HAP-1 (cell line): ENCODE data around the gene PRUNE2.

Source experiments
- DNase-seq, 2 experiments: peaks; one replicate each; pipeline ENCODE4 v3.0.0-alpha.2; 2016 to 2020; ENCODE audit warnings: low spot score in 2 of 2
- H3K27me3 ChIP-seq: fragments of 250-450 bp; sonication (Bioruptor Pico); 2 replicates; pipeline ENCODE4 v1.5.1; 2020; ENCODE audit warnings: low read depth, mild to moderate bottlenecking, moderate library complexity
- H3K36me3 ChIP-seq: fragments of 250-450 bp; sonication (Bioruptor Pico); replicated peaks from 2 replicates; pipeline ENCODE4 v1.5.1; 2020; ENCODE audit warnings: mild to moderate bottlenecking
- H3K4me1 ChIP-seq: fragments of 250-450 bp; sonication (Bioruptor Pico); 2 replicates; pipeline ENCODE4 v1.5.1; 2020; ENCODE audit warnings: mild to moderate bottlenecking
- H3K4me3 ChIP-seq: fragments of 250-450 bp; sonication (Bioruptor Pico); 2 replicates; pipeline ENCODE4 v1.5.1; 2020; ENCODE audit warnings: mild to moderate bottlenecking, moderate library complexity
- H3K9me3 ChIP-seq: fragments of 250-450 bp; sonication (Bioruptor Pico); 2 replicates; pipeline ENCODE4 v1.5.1; 2020; ENCODE audit warnings: mild to moderate bottlenecking, moderate library complexity
- in situ Hi-C: fragments of 300-500 bp; cut with MboI; formaldehyde crosslinking; loops from 3 replicates; pipeline ENCODE4 v1.14.3; 2020; ENCODE audit warnings: low sequenced_read_pairs, inconsistent platforms, mixed read lengths

Gene PRUNE2

GRCh38 chr9:76912636-76913275, 6.8 kb upstream of the PRUNE2 start:
- H3K4me1 ChIP-seq, result no peaks in the 10 kb centered on the region
- no peaks in the 10 kb centered on the region for H3K9me3 ChIP-seq
- no peak for DNase-seq
- in situ Hi-C loops, result no loop called here
- peaks cover 11% of the 10 kb centered on the region for H3K27me3 ChIP-seq
- no peak overlapping the region for H3K4me3 ChIP-seq
- no peaks in the 10 kb centered on the region for H3K36me3 ChIP-seq

GRCh38 chr9:76911971-76912370, 6.1 kb upstream of the PRUNE2 start:
- Histone ChIP-seq H3K36me3 (no peaks in the 10 kb centered on the region), H3K4me3 (no peak overlapping the region), H3K27me3 (peaks cover 11% of the 10 kb centered on the region), H3K9me3 (no peaks in the 10 kb centered on the region), H3K4me1 (no peaks in the 10 kb centered on the region)
- no peak for DNase-seq
- in situ Hi-C loops, result no loop called here

GRCh38 chr9:76910861-76911260, 4.9 kb upstream of the PRUNE2 start:
- no peaks in the 10 kb centered on the region for H3K9me3 ChIP-seq
- in situ Hi-C loops, result no loop called here
- no peaks in the 10 kb centered on the region for H3K36me3 ChIP-seq
- no peak overlapping the region for H3K4me3 ChIP-seq
- no peaks in the 10 kb centered on the region for H3K4me1 ChIP-seq
- H3K27me3 ChIP-seq, result peaks cover 16% of the 10 kb centered on the region
- DNase-seq, result no peak

GRCh38 chr9:76906647-76906975, 697 bp upstream of the PRUNE2 start:
- H3K27me3 ChIP-seq, result peaks cover 35% of the 10 kb centered on the region
- DNase-seq, result no peak
- H3K9me3 ChIP-seq, result no peaks in the 10 kb centered on the region
- H3K36me3 ChIP-seq, result no peaks in the 10 kb centered on the region
- H3K4me1 ChIP-seq, result no peaks in the 10 kb centered on the region
- H3K4me3 ChIP-seq, result no peak overlapping the region
- in situ Hi-C loops, result no loop called here

- no peaks in the 10 kb centered on the region for H3K9me3 ChIP-seq
- peaks cover 35% of the 10 kb centered on the region for H3K27me3 ChIP-seq
- in situ Hi-C loops, result no loop called here
- no peak overlapping the region for H3K4me3 ChIP-seq
- H3K4me1 ChIP-seq, result no peaks in the 10 kb centered on the region
- no peaks in the 10 kb centered on the region for H3K36me3 ChIP-seq
- no peak for DNase-seq
Observed at GRCh38 chr9:76904661-76905457, 1.1 kb downstream of the PRUNE2 start.

- Histone ChIP-seq H3K36me3 (no peaks in the 10 kb centered on the region), H3K4me3 (no peak overlapping the region), H3K9me3 (no peaks in the 10 kb centered on the region), H3K27me3 (peaks cover 32% of the 10 kb centered on the region), H3K4me1 (no peaks in the 10 kb centered on the region)
- no peak for DNase-seq
- in situ Hi-C loops, result no loop called here
Observed at GRCh38 chr9:76902395-76902794, 3.5 kb downstream of the PRUNE2 start.

GRCh38 chr9:76901801-76902200, 4.1 kb downstream of the PRUNE2 start:
- H3K9me3 ChIP-seq, result no peaks in the 10 kb centered on the region
- no peaks in the 10 kb centered on the region for H3K4me1 ChIP-seq
- in situ Hi-C loops, result no loop called here
- peaks cover 33% of the 10 kb centered on the region for H3K27me3 ChIP-seq
- H3K4me3 ChIP-seq, result no peak overlapping the region
- DNase-seq, result no peak
- H3K36me3 ChIP-seq, result no peaks in the 10 kb centered on the region

- Histone ChIP-seq H3K4me3 (no peak overlapping the region), H3K4me1 (no peaks in the 10 kb centered on the region), H3K36me3 (no peaks in the 10 kb centered on the region), H3K9me3 (no peaks in the 10 kb centered on the region), H3K27me3 (peaks cover 27% of the 10 kb centered on the region)
- in situ Hi-C loops, result no loop called here
- DNase-seq, result no peak
Observed at GRCh38 chr9:76900884-76901440, 5.0 kb downstream of the PRUNE2 start.

GRCh38 chr9:76898786-76899185, 7.1 kb downstream of the PRUNE2 start:
- DNase-seq, result no peak
- H3K36me3 ChIP-seq, result no peaks in the 10 kb centered on the region
- peaks cover 11% of the 10 kb centered on the region for H3K27me3 ChIP-seq
- in situ Hi-C loops, result no loop called here
- H3K9me3 ChIP-seq, result no peaks in the 10 kb centered on the region
- H3K4me1 ChIP-seq, result no peaks in the 10 kb centered on the region
- H3K4me3 ChIP-seq, result no peak overlapping the region

- Histone ChIP-seq H3K36me3 (no peaks in the 10 kb centered on the region), H3K27me3 (peaks cover 11% of the 10 kb centered on the region; the same call in 1 of the 2 replicates), H3K4me1 (no peaks in the 10 kb centered on the region), H3K9me3 (no peaks in the 10 kb centered on the region), H3K4me3 (no peak overlapping the region)
- in situ Hi-C loops, result no loop called here
- no peak for DNase-seq
Observed at GRCh38 chr9:76897804-76898525, 7.9 kb downstream of the PRUNE2 start.

GRCh38 chr9:76896035-76896434, 9.9 kb downstream of the PRUNE2 start:
- in situ Hi-C loops, result no loop called here
- DNase-seq, result no peak
- H3K36me3 ChIP-seq, result no peaks in the 10 kb centered on the region
- H3K4me3 ChIP-seq, result no peak overlapping the region
- peaks cover 5% of the 10 kb centered on the region; the same call in 1 of the 2 replicates for H3K27me3 ChIP-seq
- no peaks in the 10 kb centered on the region for H3K9me3 ChIP-seq
- no peaks in the 10 kb centered on the region for H3K4me1 ChIP-seq

- no peaks in the 10 kb centered on the region for H3K9me3 ChIP-seq
- in situ Hi-C loops, result no loop called here
- no peaks in the 10 kb centered on the region for H3K4me1 ChIP-seq
- no peak overlapping the region for H3K4me3 ChIP-seq
- no peaks in the 10 kb centered on the region for H3K36me3 ChIP-seq
- no peak for DNase-seq
- H3K27me3 ChIP-seq, result peaks cover 5% of the 10 kb centered on the region; the same call in 1 of the 2 replicates
Observed at GRCh38 chr9:76895186-76895585, 10.7 kb downstream of the PRUNE2 start.

GRCh38 chr9:76894198-76894597, 11.7 kb downstream of the PRUNE2 start:
- H3K9me3 ChIP-seq, result no peaks in the 10 kb centered on the region
- in situ Hi-C loops, result no loop called here
- peaks cover 5% of the 10 kb centered on the region; the same call in 1 of the 2 replicates for H3K27me3 ChIP-seq
- H3K4me3 ChIP-seq, result no peak overlapping the region
- H3K36me3 ChIP-seq, result no peaks in the 10 kb centered on the region
- no peaks in the 10 kb centered on the region for H3K4me1 ChIP-seq
- no peak for DNase-seq
